ENCODE measurements around the gene DOCK10.

DNA sequence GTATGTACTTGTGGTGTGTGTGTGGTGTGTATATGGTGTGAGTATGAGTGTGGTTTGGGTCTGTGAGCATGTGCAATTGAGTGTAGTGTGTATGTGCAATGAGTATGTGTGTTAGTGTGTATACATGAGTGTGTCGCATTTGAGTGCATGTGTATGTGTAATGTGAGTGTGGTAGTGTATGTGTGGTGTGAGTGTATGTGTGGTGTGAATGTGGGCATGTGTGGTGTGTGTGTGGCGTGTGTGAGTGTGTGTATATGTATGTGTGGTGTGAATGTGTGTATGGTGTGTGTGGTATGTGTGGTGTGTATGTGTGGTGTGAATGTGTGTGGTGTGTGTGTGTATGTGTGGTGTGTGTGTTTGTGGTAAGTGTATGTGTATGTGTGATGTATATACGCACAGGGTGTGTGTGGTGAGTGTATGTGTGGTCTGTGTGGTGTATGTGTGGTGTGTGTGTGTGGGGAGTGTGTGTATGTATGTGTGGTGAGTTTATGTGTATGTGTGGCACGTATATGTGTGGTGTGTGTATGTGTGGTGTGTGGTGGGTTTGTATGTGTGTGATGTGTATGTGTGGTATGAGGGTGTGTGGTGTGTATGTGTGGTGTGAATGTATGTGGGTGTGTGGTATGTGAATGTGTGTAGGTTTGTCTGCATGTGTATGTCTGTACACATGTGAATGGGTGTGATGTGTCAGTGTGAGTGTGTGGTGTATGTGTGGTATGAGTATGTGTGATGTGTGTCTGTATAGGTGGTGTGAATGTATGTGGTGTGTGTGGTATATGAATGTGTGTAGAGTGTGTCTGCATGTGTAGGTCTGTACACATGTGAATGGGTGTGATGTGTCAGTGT is 123.4 kb downstream of the DOCK10 start:
- TF ChIP-seq, protein P1, sequence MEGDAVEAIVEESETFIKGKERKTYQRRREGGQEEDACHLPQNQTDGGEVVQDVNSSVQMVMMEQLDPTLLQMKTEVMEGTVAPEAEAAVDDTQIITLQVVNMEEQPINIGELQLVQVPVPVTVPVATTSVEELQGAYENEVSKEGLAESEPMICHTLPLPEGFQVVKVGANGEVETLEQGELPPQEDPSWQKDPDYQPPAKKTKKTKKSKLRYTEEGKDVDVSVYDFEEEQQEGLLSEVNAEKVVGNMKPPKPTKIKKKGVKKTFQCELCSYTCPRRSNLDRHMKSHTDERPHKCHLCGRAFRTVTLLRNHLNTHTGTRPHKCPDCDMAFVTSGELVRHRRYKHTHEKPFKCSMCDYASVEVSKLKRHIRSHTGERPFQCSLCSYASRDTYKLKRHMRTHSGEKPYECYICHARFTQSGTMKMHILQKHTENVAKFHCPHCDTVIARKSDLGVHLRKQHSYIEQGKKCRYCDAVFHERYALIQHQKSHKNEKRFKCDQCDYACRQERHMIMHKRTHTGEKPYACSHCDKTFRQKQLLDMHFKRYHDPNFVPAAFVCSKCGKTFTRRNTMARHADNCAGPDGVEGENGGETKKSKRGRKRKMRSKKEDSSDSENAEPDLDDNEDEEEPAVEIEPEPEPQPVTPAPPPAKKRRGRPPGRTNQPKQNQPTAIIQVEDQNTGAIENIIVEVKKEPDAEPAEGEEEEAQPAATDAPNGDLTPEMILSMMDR (conservative IDR thresholded peaks at IDR 0.05; ENCODE audit: low read length), result no peak
- no peak for TF ChIP-seq EZH2phosphoT487 (IDR thresholded peaks at IDR 0.05; ENCODE audit: borderline replicate concordance, low read depth, low read length)
